Measurements from ENCODE around the gene SMOC1.

Gene SMOC1

DNA sequence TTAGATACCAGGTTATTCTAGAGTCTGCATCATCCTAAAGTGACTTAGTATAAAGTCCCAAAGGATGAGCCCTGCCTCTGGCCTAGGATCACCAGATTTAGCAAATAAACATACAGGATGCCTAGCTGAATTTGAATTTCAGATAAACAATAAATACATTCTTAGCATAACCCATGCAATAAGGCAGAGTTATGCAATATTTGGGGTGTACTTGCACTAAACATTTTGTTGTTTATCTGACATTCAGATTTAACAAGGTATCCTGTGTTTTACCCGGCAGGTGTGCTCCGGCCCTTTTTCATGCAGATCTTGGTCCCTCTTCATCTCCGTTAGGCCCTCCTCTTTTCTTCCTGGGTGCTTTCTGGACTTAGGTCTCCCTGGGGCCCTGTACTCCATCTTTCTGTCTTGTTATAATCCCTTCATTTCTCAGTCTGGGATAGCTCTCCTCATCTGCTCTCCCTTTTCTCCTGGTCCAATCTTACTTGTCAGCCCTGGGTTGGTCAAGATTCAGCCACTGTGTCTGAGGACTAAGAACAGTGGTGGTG is 18.1 kb upstream of the SMOC1 start:
- TF ChIP-seq, protein P1, sequence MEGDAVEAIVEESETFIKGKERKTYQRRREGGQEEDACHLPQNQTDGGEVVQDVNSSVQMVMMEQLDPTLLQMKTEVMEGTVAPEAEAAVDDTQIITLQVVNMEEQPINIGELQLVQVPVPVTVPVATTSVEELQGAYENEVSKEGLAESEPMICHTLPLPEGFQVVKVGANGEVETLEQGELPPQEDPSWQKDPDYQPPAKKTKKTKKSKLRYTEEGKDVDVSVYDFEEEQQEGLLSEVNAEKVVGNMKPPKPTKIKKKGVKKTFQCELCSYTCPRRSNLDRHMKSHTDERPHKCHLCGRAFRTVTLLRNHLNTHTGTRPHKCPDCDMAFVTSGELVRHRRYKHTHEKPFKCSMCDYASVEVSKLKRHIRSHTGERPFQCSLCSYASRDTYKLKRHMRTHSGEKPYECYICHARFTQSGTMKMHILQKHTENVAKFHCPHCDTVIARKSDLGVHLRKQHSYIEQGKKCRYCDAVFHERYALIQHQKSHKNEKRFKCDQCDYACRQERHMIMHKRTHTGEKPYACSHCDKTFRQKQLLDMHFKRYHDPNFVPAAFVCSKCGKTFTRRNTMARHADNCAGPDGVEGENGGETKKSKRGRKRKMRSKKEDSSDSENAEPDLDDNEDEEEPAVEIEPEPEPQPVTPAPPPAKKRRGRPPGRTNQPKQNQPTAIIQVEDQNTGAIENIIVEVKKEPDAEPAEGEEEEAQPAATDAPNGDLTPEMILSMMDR (IDR thresholded peaks at IDR 0.05), result no peak
- Histone ChIP-seq H3K4me3 (no peak overlapping the region), H3K27ac (no peak overlapping the region)
- peak; percentile 21 for DNase-seq (ENCODE audit: low spot score)

DNA sequence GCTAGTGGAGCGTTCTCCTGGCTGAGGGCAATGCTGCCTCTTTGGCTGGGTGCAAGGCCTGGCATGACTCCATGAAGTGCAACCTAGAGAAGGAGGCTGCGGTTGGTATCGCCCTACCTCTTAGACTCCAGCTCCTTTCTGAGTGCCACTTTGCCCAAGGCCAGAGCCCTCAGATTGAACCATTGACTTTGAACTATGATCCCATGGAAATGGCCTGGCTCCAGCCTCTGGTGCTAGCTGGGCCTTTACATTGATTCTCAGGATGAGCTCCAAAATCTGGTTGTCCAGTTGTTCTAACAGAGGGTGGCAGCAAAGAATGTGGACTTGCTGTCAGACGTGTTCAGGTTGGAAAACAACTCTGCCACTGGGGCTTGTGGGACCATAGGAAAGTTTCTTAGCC is 16.1 kb upstream of the SMOC1 start:
- peak; percentile 46 for DNase-seq (ENCODE audit: low spot score)
- TF ChIP-seq, protein P1 (IDR thresholded peaks at IDR 0.05), result no peak
- no peak overlapping the region for H3K27ac ChIP-seq
- H3K4me3 ChIP-seq, result no peak overlapping the region

DNA sequence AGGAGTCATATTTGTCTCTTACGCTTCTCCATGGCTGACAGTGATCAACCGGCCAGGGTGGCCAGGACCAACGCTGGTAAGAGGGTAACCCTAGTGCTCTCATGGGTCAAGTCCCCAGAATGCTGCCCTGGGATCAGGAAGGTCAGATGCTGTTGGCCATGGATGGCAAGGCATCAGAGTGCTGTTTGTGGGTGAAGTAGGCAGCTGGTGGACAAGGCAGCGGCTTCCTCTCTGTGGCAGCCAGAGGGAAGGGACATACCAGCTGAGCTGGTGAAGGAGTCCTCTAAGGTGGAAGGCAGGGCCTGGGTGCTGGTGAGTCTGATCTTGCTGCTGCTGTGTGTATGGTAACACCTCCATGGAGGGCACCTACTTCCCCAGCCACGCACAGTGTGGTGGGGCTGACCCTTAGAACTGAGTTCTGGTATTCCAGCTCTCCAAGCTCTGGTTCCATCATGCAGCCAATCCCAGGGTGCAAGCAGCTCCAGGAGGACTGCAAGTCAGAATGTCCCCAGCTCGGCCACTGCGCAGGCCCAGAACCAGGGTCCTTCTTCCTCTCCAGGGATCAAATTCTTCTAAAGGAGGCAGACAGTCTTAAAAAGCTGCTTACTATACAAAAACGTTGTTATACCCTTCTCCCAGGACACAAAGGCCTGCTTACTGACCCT is 13.4 kb upstream of the SMOC1 start:
- no peak overlapping the region for H3K4me3 ChIP-seq
- TF ChIP-seq, protein P1 (IDR thresholded peaks at IDR 0.05), result no peak
- no peak overlapping the region for H3K27ac ChIP-seq
- DNase-seq (ENCODE audit: low spot score), result peak; percentile 56

DNA sequence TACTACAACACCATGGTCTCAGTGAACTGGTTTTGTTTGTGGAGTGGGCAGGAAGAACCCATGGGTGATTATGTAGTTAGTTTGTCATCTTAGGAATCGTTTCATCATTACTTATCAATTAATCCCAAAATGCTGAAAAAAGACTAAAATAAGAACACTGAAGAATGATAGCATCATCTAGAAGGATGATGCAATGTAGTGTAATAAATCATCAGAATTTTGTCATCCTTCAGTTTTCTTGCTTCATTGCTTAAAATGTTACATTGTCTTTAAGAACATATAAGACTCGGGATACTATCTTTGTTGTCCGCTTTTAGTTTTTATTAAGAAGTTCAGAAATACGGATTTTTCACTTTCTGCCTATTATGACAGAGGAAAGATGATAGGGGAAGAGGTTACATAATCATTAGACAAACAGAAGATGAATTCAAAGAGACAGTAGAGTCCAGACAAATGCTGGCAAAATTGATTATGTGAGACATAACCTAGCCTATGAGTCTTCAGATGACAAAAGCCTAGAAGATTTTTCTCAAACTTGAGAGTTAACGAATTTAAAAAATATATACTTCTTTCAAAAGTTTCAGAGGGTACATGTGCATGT is 10.8 kb upstream of the SMOC1 start:
- TF ChIP-seq, protein P1 (IDR thresholded peaks at IDR 0.05), result no peak
- Histone ChIP-seq H3K27ac (no peak overlapping the region), H3K4me3 (no peak overlapping the region)
- DNase-seq (ENCODE audit: low spot score), result no peak

DNA sequence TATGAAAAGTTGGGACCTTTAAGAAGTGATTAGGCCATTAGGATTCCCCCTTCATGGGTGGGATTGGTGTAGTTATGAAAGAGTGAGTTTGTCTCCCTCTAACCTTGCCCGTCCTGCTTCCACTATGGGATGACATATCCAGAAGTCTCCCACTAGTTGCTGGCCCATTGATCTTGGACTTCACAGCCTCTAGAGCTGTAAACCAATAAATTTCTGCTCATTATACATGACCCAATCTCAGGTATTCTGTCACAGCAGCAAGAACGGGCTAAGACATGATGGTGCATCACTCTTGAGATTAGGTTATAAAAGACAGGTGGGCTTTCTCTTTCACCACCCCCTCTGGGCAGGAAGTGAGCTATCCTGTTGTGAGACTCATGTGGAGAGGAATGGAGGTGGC is 8.6 kb upstream of the SMOC1 start:
- DNase-seq (ENCODE audit: low spot score), result peak; percentile 29
- Histone ChIP-seq H3K4me3 (no peak overlapping the region), H3K27ac (no peak overlapping the region)
- TF ChIP-seq, protein P1 (IDR thresholded peaks at IDR 0.05), result no peak

DNA sequence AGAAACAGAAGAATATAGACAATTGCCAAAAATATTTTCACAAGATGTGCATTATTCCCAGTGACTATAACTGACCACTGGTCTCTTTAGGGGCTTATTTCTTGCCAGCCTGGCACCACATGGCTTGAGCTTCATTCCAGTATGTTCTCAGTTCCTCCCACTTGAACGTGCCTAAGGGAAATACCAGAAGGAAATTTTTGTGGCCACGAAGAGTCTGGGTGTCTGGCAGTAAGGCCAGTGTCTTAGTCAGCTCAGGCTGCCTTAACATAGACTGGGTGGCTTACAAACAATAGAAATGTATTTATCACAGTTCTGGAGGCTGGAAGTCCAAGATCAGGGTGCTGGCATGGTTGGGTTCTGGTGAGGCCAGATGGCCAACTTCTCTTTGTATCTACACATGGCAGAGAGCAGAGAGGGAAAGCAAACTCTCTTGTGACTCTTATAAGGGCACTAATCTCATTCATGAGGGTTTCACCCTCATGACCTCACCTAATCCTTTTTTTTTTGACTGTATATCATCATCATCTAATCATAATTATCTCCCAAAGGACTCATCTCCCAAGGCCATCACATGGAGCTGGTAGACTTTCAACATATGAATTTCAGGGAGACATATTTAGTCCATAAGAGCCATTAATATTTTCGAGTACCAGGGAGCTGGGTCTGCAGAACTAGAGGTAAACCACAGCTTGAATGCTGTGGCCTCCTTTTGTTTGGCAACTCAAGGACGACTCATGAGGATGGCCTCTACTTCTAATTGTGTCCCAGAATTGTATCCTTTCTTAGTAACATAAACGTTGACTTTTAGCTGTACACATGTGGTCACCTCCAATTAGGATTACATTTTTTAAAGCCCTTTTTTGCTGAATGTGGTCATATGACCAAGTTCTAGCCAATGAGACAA is 5.1 kb upstream of the SMOC1 start:
- H3K27ac ChIP-seq, result no peak overlapping the region
- no peak for DNase-seq (ENCODE audit: low spot score)
- TF ChIP-seq, protein P1 (IDR thresholded peaks at IDR 0.05), result no peak
- H3K4me3 ChIP-seq, result no peak overlapping the region

All from coronary artery (tissue), 2 donors.